ENCODE measurements around the gene KIRREL2.

- no peak for TF ChIP-seq CTCF (conservative IDR thresholded peaks at IDR 0.05; ENCODE audit: low read length)
- TF ChIP-seq EZH2phosphoT487 (IDR thresholded peaks at IDR 0.05; ENCODE audit: borderline replicate concordance, low read depth, low read length): no peak
Measured at GRCh38 chr19:35846038-35846668, 10.6 kb upstream of the KIRREL2 start.

Data from OCI-LY7 (cell line).